GM18526 (cell line): ENCODE data around the gene RNF169.

Experiments
- POLR2A ChIP-seq: IDR thresholded peaks from 3 replicates; pipeline ENCODE4 v1.6.1; 2011; ENCODE audit not compliant: insufficient read length; ENCODE audit errors: extremely low read depth

The RNF169 gene

DNA sequence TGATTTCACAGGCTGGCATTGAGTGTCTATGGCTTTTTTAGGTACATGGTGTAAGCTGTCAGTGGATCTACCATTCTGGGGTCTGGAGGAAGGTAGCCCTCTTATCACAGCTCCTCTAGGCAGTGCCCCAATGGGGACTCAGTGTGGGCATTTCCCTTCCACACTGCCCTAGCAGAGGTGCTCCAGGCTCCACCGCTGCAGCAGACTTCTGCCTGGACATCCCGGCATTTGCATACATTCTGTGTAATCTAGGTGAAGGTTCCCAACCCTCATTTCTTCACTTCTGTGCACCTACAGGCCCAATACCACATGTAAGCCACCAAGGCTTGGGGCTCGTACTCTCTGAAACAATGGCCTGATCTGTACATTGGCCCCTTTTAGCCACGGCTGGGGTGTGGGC lies 78.3 kb downstream of the RNF169 start:
- TF ChIP-seq POLR2A, result no peak

DNA sequence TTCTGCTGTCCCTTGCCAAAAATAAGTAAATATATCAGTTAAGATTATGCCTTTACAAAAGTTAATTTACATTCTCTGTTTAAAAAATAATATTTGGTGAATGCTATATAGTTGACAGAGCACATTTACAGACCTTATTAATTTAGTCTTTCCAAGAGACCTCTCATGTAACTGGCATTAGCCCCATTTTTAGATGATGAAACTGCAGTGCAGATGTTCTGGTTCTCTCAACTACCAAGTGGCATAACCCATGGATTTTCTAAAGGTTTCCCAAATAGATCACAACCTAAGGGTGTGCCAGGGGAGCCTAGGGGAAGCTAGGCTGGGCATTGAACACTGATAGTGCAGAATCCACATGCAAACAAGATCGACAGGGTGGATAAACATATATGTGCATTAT lies 88.5 kb downstream of the RNF169 start:
- no peak for TF ChIP-seq POLR2A

GRCh38 chr11:74838188-74838587 lies 89.5 kb downstream of the RNF169 start:
- TF ChIP-seq POLR2A, result no peak

DNA sequence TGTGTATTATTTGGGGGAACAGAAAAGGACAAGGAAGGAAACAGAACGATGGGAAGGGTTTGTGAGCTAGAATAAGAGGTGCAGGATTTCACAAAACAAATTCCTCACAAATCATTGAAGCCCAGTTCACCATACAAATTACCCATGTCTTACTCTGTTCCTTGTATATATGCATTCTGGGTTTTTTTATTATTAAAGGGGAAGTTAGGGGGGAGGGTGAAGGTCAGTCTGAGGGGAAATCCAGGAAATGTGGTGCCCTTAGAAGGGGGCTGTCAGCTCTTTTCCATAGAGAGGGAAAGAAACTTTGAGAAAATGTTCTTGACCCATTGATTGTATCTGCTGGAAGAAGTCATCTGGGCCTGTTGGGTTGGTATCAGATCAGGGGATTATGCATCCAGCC lies 90.8 kb downstream of the RNF169 start:
- no peak for TF ChIP-seq POLR2A

DNA sequence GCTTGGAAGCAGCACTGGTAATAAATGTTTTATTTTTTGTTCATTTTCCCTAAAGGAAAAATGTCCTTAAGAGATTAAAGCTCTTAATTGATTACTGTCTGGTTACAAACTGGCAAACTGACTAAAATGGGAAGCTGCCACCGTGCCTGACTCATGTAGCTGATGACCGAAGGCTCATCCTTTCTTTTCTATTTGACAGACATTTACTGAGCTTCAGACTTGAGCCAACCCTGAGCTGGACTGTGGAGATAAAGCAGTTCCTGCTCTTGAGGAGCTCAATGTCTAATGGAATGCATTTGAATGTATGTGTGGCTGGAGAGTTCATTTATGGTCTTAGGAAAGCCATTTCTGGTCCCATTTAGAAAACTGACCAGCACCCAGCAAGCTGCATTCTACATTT lies 91.3 kb downstream of the RNF169 start:
- no peak for TF ChIP-seq POLR2A

DNA sequence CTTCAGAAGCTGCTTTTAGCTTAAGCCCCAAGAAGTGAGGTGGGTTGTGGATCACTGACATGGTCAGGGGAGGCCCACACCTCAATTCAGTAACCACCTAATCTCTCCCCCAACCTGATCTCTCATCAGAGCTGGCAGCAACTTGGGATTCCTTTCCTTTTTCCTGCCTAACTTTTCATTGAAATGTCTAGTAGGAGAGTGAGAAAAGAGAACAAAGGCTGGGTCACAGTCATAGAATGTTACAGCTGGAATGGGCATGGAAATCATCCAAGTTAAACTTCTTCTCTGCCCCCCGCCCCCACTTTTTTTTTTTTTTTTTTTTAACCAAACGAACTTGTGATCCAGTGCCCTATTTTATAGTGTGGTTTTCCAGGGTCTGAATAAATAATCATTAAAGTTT lies 91.8 kb downstream of the RNF169 start:
- TF ChIP-seq POLR2A, result no peak

DNA sequence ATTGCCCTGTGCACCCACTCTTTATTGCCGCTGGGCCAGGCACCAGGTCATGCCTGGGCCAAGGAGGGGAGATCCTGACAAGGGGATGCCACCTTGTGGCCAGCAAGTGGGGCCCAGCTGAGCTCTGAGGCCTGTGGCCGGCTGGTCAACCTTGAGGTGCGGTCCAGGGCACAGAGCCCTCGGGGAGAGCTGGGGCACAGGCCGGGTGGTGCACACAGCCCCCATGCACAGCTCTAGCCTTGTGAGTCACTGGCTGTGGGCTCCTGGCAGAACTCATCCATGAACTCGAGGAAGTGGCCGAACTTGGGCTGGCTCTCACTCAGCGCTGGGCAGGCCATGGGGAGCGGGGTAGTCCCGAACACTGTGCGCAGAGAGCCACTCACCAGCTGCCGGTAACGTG lies 94.3 kb downstream of the RNF169 start:
- no peak for TF ChIP-seq POLR2A

GRCh38 chr11:74844072-74844471 lies 95.4 kb downstream of the RNF169 start:
- TF ChIP-seq POLR2A, result no peak

- TF ChIP-seq POLR2A, result no peak
Observed at GRCh38 chr11:74844865-74845264, 96.2 kb downstream of the RNF169 start.

- TF ChIP-seq POLR2A, result no peak
Observed at GRCh38 chr11:74845978-74846517, 97.4 kb downstream of the RNF169 start.

- TF ChIP-seq POLR2A, result no peak
Observed at GRCh38 chr11:74846770-74847169, 98.1 kb downstream of the RNF169 start.

- TF ChIP-seq POLR2A, result no peak
Observed at GRCh38 chr11:74847395-74847794, 98.7 kb downstream of the RNF169 start.

- TF ChIP-seq POLR2A, result no peak
Observed at GRCh38 chr11:74847895-74848294, 99.2 kb downstream of the RNF169 start.

- no peak for TF ChIP-seq POLR2A
Observed at GRCh38 chr11:74849525-74850391, 101.1 kb downstream of the RNF169 start.

- no peak for TF ChIP-seq POLR2A
Observed at GRCh38 chr11:74853223-74853622, 104.6 kb downstream of the RNF169 start.

- no peak for TF ChIP-seq POLR2A
Observed at GRCh38 chr11:74860743-74861142, 112.1 kb downstream of the RNF169 start.

DNA sequence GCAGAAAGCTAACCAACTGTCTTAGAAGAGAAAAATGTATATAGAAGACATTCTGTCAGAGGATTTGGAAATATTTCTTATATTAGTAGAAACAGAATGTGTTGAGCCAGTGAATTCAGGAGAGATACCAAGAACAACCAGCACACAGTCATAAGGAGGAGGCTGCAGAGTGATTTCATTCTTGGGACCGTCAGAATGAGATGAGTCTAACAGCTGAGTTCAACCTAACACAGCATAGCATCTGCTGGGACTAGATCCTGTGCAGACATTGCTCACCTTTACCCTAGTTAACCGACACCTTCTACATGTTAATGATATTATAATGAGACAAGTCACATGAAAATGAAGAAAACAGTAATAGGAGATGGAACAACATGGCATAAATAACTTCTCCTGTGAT lies 114.8 kb downstream of the RNF169 start:
- TF ChIP-seq POLR2A, result no peak

DNA sequence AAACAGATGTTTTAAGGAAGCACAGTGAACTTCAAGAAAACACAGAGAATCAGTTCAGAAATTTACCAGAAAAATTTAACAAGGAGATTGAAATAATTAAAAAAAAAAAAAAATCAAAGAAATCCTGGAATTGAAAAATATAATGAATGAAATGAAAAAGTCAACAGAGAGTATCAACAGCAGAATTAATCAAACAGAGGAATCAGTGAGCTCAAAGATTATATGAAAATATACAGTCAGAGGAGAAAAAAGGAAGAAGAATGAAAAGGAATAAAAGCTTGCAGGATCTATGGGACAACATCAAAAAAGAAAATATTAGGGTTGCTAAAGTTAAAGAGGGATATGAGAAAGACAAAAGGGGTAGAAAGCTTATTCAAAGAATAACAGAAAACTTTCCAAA lies 117.9 kb downstream of the RNF169 start:
- TF ChIP-seq POLR2A, result no peak

DNA sequence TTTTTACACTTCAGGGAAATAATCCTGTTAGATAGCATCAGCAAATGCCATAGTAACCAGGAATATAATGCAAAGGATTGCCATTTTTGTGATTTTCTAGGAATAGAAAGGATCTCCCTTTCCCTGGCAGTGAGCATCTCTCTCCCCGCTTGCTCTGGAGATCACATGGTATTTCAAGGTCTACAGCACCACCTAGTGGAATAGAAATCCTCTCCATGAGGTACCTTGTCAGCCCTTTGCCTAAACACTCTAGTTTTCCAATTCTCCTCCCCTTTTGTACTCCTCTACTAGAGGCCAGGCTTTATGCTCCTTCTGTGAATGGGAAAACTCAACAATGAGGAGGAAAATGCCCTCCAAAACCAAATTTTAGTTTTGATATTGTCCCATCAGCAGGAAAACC lies 121.8 kb downstream of the RNF169 start:
- TF ChIP-seq POLR2A, result no peak
